H9 (cell line): Measurements from ENCODE around the gene DENND6A. TPM values are rescaled to one million over a fixed set of nuclear protein-coding genes. Genes with fewer than 3 reads are reported as not detected.

Experiments
- DNase-seq: peaks from one replicate; pipeline ENCODE4 v3.0.0-alpha.2; 2017
- H2AFZ ChIP-seq: one replicate; pipeline ENCODE4 v1.6.1; 2013; ENCODE audit warnings: mild to moderate bottlenecking, low read length, control low read depth, moderate library complexity
- H2AK5ac ChIP-seq: 2 replicates; pipeline ENCODE4 v1.6.1; 2013; ENCODE audit warnings: low read length, control low read depth, mixed read lengths; ENCODE audit not compliant: insufficient read length
- H2BK120ac ChIP-seq: one replicate; pipeline ENCODE4 v1.6.1; 2013; ENCODE audit warnings: low read depth, mild to moderate bottlenecking, low read length, control low read depth, inconsistent platforms; ENCODE audit not compliant: poor library complexity, severe bottlenecking
- H2BK12ac ChIP-seq: 2 replicates; pipeline ENCODE4 v1.6.1; 2013; ENCODE audit warnings: low read length, control low read depth, mixed read lengths, low read depth; ENCODE audit not compliant: insufficient read length
- H2BK15ac ChIP-seq: 2 replicates; pipeline ENCODE4 v1.6.1; 2013; ENCODE audit warnings: low read depth, low read length, control low read depth
- H2BK20ac ChIP-seq: one replicate; pipeline ENCODE4 v1.6.1; 2013; ENCODE audit warnings: low read depth, mild to moderate bottlenecking, low read length, control low read depth, inconsistent platforms; ENCODE audit not compliant: poor library complexity, severe bottlenecking
- H2BK5ac ChIP-seq: 2 replicates; pipeline ENCODE4 v1.6.1; 2013; ENCODE audit warnings: low read length, control low read depth, mixed read lengths; ENCODE audit not compliant: insufficient read length
- H3K14ac ChIP-seq: 2 replicates; pipeline ENCODE4 v1.6.1; 2013; ENCODE audit warnings: low read length, control low read depth; ENCODE audit not compliant: insufficient read depth
- H3K18ac ChIP-seq: 2 replicates; pipeline ENCODE4 v1.6.1; 2013; ENCODE audit warnings: low read depth, mild to moderate bottlenecking, mixed read lengths, low read length, control low read depth; ENCODE audit not compliant: insufficient read length
- H3K23ac ChIP-seq: 2 replicates; pipeline ENCODE4 v1.6.1; 2013; ENCODE audit warnings: low read length, control low read depth, mixed read lengths, low read depth; ENCODE audit not compliant: insufficient read length
- H3K23me2 ChIP-seq: 2 replicates; pipeline ENCODE4 v1.6.1; 2013; ENCODE audit warnings: low read depth, mild to moderate bottlenecking, mixed read lengths, low read length, control low read depth; ENCODE audit not compliant: insufficient read length, poor library complexity, severe bottlenecking
- H3K27ac ChIP-seq: 2 replicates; pipeline ENCODE4 v1.5.1; 2013; ENCODE audit warnings: low read length, control low read depth, mixed read lengths, low read depth; ENCODE audit not compliant: insufficient read length
- H3K27me3 ChIP-seq: 2 replicates; pipeline ENCODE4 v1.6.1; 2013; ENCODE audit warnings: low read length, control low read depth, inconsistent platforms; ENCODE audit not compliant: insufficient read depth
- H3K4ac ChIP-seq: 2 replicates; pipeline ENCODE4 v1.6.1; 2013; ENCODE audit warnings: low read depth, mild to moderate bottlenecking, control low read depth, inconsistent platforms, low read length, moderate library complexity
- H3K4me1 ChIP-seq: 2 replicates; pipeline ENCODE4 v1.6.1; 2013; ENCODE audit warnings: low read length, control low read depth, inconsistent platforms; ENCODE audit not compliant: insufficient read depth
- H3K4me2 ChIP-seq: 2 replicates; pipeline ENCODE4 v1.6.1; 2013; ENCODE audit warnings: low read length, control low read depth, mixed read lengths; ENCODE audit not compliant: insufficient read length, insufficient read depth
- H3K56ac ChIP-seq: 2 replicates; pipeline ENCODE4 v1.6.1; 2013; ENCODE audit warnings: low read depth, mild to moderate bottlenecking, mixed read lengths, low read length, control low read depth; ENCODE audit not compliant: insufficient read length
- H3K79me1 ChIP-seq: 2 replicates; pipeline ENCODE4 v1.6.1; 2013; ENCODE audit warnings: low read depth, mild to moderate bottlenecking, moderate library complexity, low read length, control low read depth, inconsistent platforms; ENCODE audit not compliant: insufficient read depth, poor library complexity, severe bottlenecking
- H3K79me2 ChIP-seq: 2 replicates; pipeline ENCODE4 v1.6.1; 2013; ENCODE audit warnings: low read length, control low read depth, inconsistent platforms; ENCODE audit not compliant: insufficient read depth
- H3K9ac ChIP-seq: 2 replicates; pipeline ENCODE4 v1.6.1; 2013; ENCODE audit warnings: low read length, control low read depth, mixed read lengths; ENCODE audit not compliant: insufficient read length; ENCODE audit errors: extremely low read depth
- H3K9me3 ChIP-seq: one replicate; pipeline ENCODE4 v1.6.1; 2013; ENCODE audit warnings: low read depth, low read length, inconsistent platforms; ENCODE audit not compliant: control insufficient read depth
- H3T11ph ChIP-seq: one replicate; pipeline ENCODE4 v1.6.1; 2013; ENCODE audit warnings: mild to moderate bottlenecking, low read length, control low read depth, inconsistent platforms
- H4K20me1 ChIP-seq: one replicate; pipeline ENCODE4 v1.6.1; 2013; ENCODE audit not compliant: control insufficient read depth, insufficient read length, insufficient read depth
- H4K5ac ChIP-seq: 2 replicates; pipeline ENCODE4 v1.6.1; 2013; ENCODE audit warnings: low read depth, mild to moderate bottlenecking, mixed read lengths, low read length, control low read depth; ENCODE audit not compliant: insufficient read length
- H4K8ac ChIP-seq: replicated peaks from 2 replicates; pipeline ENCODE4 v1.6.1; 2013; ENCODE audit warnings: low read length, control low read depth, mixed read lengths, low read depth; ENCODE audit not compliant: insufficient read length
- H4K91ac ChIP-seq: 2 replicates; pipeline ENCODE4 v1.6.1; 2013; ENCODE audit warnings: low read depth, mild to moderate bottlenecking, moderate library complexity, mixed read lengths, low read length, control low read depth; ENCODE audit not compliant: insufficient read length
- H3K27ac Mint-ChIP-seq, 3 experiments: 2 replicates in 2 of 3; 3 replicates in 1 of 3; pipeline ENCODE4 v1.8.0; 2020 to 2021; ENCODE audit warnings: mixed read lengths in 3 of 3, mild to moderate bottlenecking in 1 of 3, moderate library complexity in 1 of 3
- H3K27me3 Mint-ChIP-seq: 2 replicates; pipeline ENCODE4 v1.8.0; 2021; ENCODE audit warnings: low read depth, mild to moderate bottlenecking, moderate library complexity, mixed read lengths
- H3K36me3 Mint-ChIP-seq, 3 experiments: 2 replicates in 2 of 3; 3 replicates in 1 of 3; pipeline ENCODE4 v1.8.0; 2020 to 2021; ENCODE audit warnings: low read depth in 3 of 3, mixed read lengths in 3 of 3; ENCODE audit not compliant: insufficient read depth in 1 of 3
- H3K4me1 Mint-ChIP-seq, 2 experiments: 2 replicates each; pipeline ENCODE4 v1.8.0; 2020; ENCODE audit warnings: mixed read lengths in 2 of 2
- H3K4me3 Mint-ChIP-seq, 2 experiments: 2 replicates in 1 of 2; 3 replicates in 1 of 2; pipeline ENCODE4 v1.8.0; 2020 to 2021; ENCODE audit warnings: mild to moderate bottlenecking in 2 of 2, mixed read lengths in 2 of 2, moderate library complexity in 1 of 2
- H3K9me3 Mint-ChIP-seq, 2 experiments: 2 replicates in 1 of 2; 3 replicates in 1 of 2; pipeline ENCODE4 v1.8.0; 2020; ENCODE audit warnings: mild to moderate bottlenecking in 2 of 2, mixed read lengths in 2 of 2, moderate library complexity in 1 of 2
- WGBS: extraction: QIAGEN DNeasy Blood & Tissue Kit; methylation state at CpG from one replicate; pipeline ENCODE4 v1.1.7; 2013; ENCODE audit warnings: missing lambda C conversion rate, low lambda C conversion rate, mixed read lengths; ENCODE audit not compliant: insufficient read length; ENCODE audit errors: extremely low coverage; 5-methylcytosine and 5-hydroxymethylcytosine counted together
- total RNA-seq: library from RNA; stranded (reverse); gene quantifications from 2 replicates; pipeline ENCODE4 v1.2.1, GENCODE V29; 2021
- TF ChIP-seq, protein P1 (sequence below): fragments of 200-600 bp; sonication (generic); conservative IDR thresholded peaks from 3 replicates; pipeline ENCODE4 v1.8.0; 2021; ENCODE audit warnings: antibody characterized with exemption, mild to moderate bottlenecking

Gene DENND6A
- total RNA-seq, 1 experiment from 2014 or later = 13.2 TPM

DNA sequence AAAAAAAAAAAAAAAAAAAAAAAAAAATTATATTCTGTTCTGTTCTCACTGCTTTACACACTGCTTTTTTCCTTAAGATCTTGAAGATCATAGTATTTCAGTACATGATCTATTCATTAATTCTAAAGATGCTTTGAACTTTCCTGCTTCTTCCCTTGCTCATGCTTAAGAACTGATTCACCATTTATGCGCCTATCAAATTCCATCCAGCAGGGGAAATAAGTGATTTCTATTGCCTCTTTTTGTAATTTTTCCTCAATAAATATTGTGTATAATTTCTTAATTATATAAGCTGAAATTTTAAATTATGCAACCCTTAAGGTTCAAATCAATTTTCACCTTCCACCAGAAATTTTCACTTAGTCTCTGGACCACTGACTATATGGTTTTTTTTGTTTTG lies 10.6 kb downstream of the DENND6A start:
- peaks cover 5% of the 10 kb centered on the region for H3K79me1 ChIP-seq
- H2BK15ac ChIP-seq = no peak overlapping the region
- no peaks in the 10 kb centered on the region for H3K23me2 ChIP-seq
- DNase-seq = no peak
- peaks cover 0 to 8% (median 0%) of the 10 kb centered on the region in 3 experiments; a peak in 3 of 7 replicates for H3K36me3 Mint-ChIP-seq
- no peak overlapping the region for H3K4ac ChIP-seq
- H4K20me1 ChIP-seq = no peaks in the 10 kb centered on the region
- no peaks in the 10 kb centered on the region for H3K9me3 ChIP-seq
- H3K23ac ChIP-seq = no peak overlapping the region
- peak overlapping the region in 1 of 2 experiments; percentile 20; a peak in 1 of 5 replicates for H3K4me3 Mint-ChIP-seq
- H4K5ac ChIP-seq = no peak overlapping the region
- no peak overlapping the region for H3K14ac ChIP-seq
- no peak overlapping the region for H2AFZ ChIP-seq
- no peak overlapping the region for H2AK5ac ChIP-seq
- no peak overlapping the region for H3K18ac ChIP-seq
- H3K56ac ChIP-seq = no peak overlapping the region
- WGBS = no CpG with 5 or more reads among the region's 1 CpG
- no peaks in the 10 kb centered on the region for H3K4me1 ChIP-seq
- H3K79me2 ChIP-seq = peaks cover 1% of the 10 kb centered on the region; the same call in 1 of the 2 replicates
- H3K27ac Mint-ChIP-seq = peak overlapping the region in 1 of 3 experiments; percentile 55; a peak in 2 of 7 replicates
- no peak overlapping the region for H3T11ph ChIP-seq
- TF ChIP-seq, protein P1, sequence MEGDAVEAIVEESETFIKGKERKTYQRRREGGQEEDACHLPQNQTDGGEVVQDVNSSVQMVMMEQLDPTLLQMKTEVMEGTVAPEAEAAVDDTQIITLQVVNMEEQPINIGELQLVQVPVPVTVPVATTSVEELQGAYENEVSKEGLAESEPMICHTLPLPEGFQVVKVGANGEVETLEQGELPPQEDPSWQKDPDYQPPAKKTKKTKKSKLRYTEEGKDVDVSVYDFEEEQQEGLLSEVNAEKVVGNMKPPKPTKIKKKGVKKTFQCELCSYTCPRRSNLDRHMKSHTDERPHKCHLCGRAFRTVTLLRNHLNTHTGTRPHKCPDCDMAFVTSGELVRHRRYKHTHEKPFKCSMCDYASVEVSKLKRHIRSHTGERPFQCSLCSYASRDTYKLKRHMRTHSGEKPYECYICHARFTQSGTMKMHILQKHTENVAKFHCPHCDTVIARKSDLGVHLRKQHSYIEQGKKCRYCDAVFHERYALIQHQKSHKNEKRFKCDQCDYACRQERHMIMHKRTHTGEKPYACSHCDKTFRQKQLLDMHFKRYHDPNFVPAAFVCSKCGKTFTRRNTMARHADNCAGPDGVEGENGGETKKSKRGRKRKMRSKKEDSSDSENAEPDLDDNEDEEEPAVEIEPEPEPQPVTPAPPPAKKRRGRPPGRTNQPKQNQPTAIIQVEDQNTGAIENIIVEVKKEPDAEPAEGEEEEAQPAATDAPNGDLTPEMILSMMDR = peak; percentile 46; the same call in 2 of the 3 replicates
- no peaks in the 10 kb centered on the region for H3K9me3 Mint-ChIP-seq
- H2BK20ac ChIP-seq = no peak overlapping the region
- no peak overlapping the region for H3K27ac ChIP-seq
- no peak overlapping the region for H2BK120ac ChIP-seq
- no peak overlapping the region for H3K4me2 ChIP-seq
- no peak overlapping the region for H2BK5ac ChIP-seq
- no peaks in the 10 kb centered on the region for H3K4me1 Mint-ChIP-seq
- no peak overlapping the region for H3K9ac ChIP-seq
- H4K8ac ChIP-seq = no peak overlapping the region
- no peaks in the 10 kb centered on the region for H3K27me3 ChIP-seq
- H2BK12ac ChIP-seq = no peak overlapping the region
- H4K91ac ChIP-seq = no peak overlapping the region
- H3K27me3 Mint-ChIP-seq = no peaks in the 10 kb centered on the region
